Breast epithelium (tissue), 4 donors: ENCODE results near the gene PEX7. TPM values are rescaled to one million over a fixed set of nuclear protein-coding genes. Genes with fewer than 3 reads are reported as not detected.
"Not testable (repeated sequence)": the region's sequence is repeated elsewhere in the genome, so short reads cannot be mapped to it uniquely, and the experiment has no call there.

ENCODE experiments used
- DNase-seq, 2 donors: peaks; one replicate each; pipeline ENCODE4 v3.0.0-alpha.2; 2019; ENCODE audit warnings: low spot score in 2 of 2
- H3K27ac ChIP-seq, 2 donors: fragments of 200-600 bp; sonication (generic) in 1 of 2; one replicate each; pipeline ENCODE4 v1.5.1; 2016 to 2019; ENCODE audit warnings: mild to moderate bottlenecking in 1 of 2
- H3K27me3 ChIP-seq, 2 donors: fragments of 200-600 bp; sonication (generic) in 1 of 2; one replicate each; pipeline versions ENCODE4 v1.5.1 to v1.6.0; 2017 to 2019; ENCODE audit warnings: control low read depth in 1 of 2, mild to moderate bottlenecking in 1 of 2
- H3K36me3 ChIP-seq: fragments of 200-600 bp; one replicate; pipeline ENCODE4 v1.5.1; 2019
- H3K4me1 ChIP-seq, 2 donors: fragments of 200-600 bp; sonication (generic); one replicate each; pipeline ENCODE4 v1.5.1; 2016 to 2019; ENCODE audit warnings: control low read depth in 1 of 2
- H3K4me3 ChIP-seq, 3 donors: fragments of 200-600 bp; sonication (generic); 1 replicate in 2 of 3; 2 replicates in 1 of 3; pipeline ENCODE4 v1.5.1; 2016 to 2019; ENCODE audit warnings: mild to moderate bottlenecking in 3 of 3, moderate library complexity in 2 of 3
- H3K9me3 ChIP-seq, 2 donors: fragments of 200-600 bp; sonication (generic) in 1 of 2; one replicate each; pipeline ENCODE4 v1.5.1; 2016 to 2019; ENCODE audit warnings: control low read depth in 1 of 2
- POLR2A ChIP-seq: fragments of 450-650 bp; IDR thresholded peaks from one replicate; pipeline ENCODE4 v1.6.1; 2016; ENCODE audit warnings: antibody characterized with exemption, mild to moderate bottlenecking, moderate library complexity
- POLR2AphosphoS5 ChIP-seq, 3 donors: sonication (generic); formaldehyde crosslinking; IDR thresholded peaks; one replicate each; pipeline ENCODE4 v1.6.1; 2017; ENCODE audit warnings: antibody characterized with exemption in 3 of 3
- intact Hi-C: fragments of 100-400 bp; cut with DNase I; formaldehyde crosslinking; loops from one replicate; pipeline ENCODE4 v1.15.1; 2023; ENCODE audit warnings: low total_unique reads
- total RNA-seq, 3 donors: library from RNA; depleted of rRNA; stranded (reverse); fragments of >200 nt; gene quantifications; one replicate each; pipeline ENCODE4 v1.1.0, GENCODE V29; 2016
- TF ChIP-seq, protein P1 (sequence below), 3 donors: fragments of 450-650 bp; IDR thresholded peaks; one replicate each; pipeline ENCODE4 v1.5.1; 2016 to 2017; ENCODE audit warnings: antibody characterized with exemption in 3 of 3, mild to moderate bottlenecking in 3 of 3, moderate library complexity in 3 of 3

Gene PEX7
- total RNA-seq, 3 donors from 2014 or later, result 8.2 to 20.0 (median 19.3) TPM

DNA sequence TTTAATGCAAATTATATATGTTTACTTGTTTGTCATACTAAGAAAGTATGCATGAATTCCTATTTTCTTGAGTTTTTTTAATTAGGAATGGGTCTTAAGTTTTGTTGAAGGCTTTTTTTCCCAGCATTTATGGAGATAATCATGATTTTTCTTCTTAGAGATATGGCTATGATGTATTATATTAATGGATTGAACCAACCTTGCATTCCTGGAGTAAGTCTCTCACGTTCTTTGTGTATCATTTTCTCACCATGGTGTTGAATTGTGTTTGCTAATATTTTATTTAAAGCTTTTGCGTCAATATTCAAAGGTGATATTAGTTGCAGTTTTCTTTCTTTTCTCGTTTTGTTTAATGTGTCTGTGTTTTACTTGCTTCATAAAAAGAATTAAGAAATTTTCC lies 51.4 kb downstream of the PEX7 start:
- intact Hi-C loops, result no loop called here

DNA sequence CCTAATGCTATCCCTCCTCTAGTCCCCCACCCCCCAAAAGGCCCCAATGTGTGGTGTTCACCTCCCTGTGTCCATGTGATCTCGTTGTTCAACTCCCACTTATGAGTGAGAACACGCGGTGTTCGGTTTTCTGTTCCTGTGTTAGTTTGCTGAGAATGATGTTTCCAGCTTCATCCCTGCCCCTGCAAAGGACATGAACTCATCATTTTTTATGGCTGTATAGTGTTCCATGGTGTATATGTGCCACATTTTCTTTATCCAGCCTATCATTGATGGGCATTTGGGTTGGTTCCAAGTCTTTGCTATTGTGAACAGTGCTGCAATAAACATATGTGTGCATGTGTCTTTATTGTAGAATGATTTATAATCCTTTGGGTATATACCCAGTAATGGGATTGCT lies 54.1 kb downstream of the PEX7 start:
- H3K27ac ChIP-seq, H3K36me3 ChIP-seq, DNase-seq, H3K27me3 ChIP-seq, H3K4me1 ChIP-seq, intact Hi-C loops, H3K4me3 ChIP-seq: not testable (repeated sequence)
- H3K9me3 ChIP-seq, result peaks cover 14 to 19% of the 10 kb centered on the region in 2 donors

More for the DNA sequence above, 51.4 kb downstream of the PEX7 start:
- DNase-seq, result no peak
- Histone ChIP-seq H3K27ac (no peak overlapping the region), H3K4me3 (no peak overlapping the region), H3K27me3 (no peaks in the 10 kb centered on the region), H3K9me3 (peaks cover 14 to 19% of the 10 kb centered on the region in 2 donors), H3K4me1 (no peaks in the 10 kb centered on the region), H3K36me3 (peaks cover 4% of the 10 kb centered on the region)
- TF ChIP-seq POLR2A (no peak), POLR2AphosphoS5 (IDR thresholded peaks at IDR 0.05) (no peak)
- TF ChIP-seq, protein P1, sequence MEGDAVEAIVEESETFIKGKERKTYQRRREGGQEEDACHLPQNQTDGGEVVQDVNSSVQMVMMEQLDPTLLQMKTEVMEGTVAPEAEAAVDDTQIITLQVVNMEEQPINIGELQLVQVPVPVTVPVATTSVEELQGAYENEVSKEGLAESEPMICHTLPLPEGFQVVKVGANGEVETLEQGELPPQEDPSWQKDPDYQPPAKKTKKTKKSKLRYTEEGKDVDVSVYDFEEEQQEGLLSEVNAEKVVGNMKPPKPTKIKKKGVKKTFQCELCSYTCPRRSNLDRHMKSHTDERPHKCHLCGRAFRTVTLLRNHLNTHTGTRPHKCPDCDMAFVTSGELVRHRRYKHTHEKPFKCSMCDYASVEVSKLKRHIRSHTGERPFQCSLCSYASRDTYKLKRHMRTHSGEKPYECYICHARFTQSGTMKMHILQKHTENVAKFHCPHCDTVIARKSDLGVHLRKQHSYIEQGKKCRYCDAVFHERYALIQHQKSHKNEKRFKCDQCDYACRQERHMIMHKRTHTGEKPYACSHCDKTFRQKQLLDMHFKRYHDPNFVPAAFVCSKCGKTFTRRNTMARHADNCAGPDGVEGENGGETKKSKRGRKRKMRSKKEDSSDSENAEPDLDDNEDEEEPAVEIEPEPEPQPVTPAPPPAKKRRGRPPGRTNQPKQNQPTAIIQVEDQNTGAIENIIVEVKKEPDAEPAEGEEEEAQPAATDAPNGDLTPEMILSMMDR (IDR thresholded peaks at IDR 0.05), result no peak

DNA sequence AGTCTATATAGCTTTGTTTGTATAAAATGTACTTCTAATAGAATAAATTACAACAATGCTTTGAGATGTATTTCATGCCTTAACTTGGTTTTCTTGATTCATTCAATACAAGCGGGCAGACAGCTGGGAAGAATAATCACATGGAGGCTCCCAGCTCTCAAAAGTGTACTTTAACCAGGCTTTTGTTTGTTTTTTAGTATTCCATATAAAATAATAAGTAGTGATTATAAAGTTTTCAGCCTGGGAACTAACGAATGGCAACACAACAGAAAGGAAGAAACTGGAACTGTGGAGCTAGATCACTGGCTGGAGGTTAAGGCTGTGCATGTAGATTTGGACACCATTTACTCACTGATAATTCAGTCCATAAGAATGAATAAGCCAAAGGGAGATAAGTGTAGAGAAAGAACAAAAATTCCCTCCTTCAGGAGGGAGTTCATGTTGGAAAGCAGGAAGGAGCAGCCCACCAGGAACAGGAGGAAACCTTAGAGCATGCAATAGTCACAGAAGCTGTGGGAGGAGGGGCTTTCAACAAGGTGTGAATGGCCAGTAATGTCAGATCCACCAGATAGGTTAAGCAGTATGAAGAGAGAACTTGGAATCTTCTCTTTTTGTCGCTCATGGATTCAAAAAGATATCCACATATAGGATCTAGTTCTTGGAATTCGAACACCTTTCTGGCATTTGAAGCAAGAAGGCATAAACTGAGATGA lies 58.5 kb downstream of the PEX7 start:
- intact Hi-C loops, result no loop called here
- TF ChIP-seq POLR2A (no peak), POLR2AphosphoS5 (IDR thresholded peaks at IDR 0.05) (no peak)
- TF ChIP-seq, protein P1 (IDR thresholded peaks at IDR 0.05), result no peak
- Histone ChIP-seq H3K27ac (no peak overlapping the region), H3K9me3 (no peaks in the 10 kb centered on the region), H3K27me3 (no peaks in the 10 kb centered on the region), H3K36me3 (no peaks in the 10 kb centered on the region), H3K4me1 (no peaks in the 10 kb centered on the region), H3K4me3 (no peak overlapping the region)
- no peak for DNase-seq

DNA sequence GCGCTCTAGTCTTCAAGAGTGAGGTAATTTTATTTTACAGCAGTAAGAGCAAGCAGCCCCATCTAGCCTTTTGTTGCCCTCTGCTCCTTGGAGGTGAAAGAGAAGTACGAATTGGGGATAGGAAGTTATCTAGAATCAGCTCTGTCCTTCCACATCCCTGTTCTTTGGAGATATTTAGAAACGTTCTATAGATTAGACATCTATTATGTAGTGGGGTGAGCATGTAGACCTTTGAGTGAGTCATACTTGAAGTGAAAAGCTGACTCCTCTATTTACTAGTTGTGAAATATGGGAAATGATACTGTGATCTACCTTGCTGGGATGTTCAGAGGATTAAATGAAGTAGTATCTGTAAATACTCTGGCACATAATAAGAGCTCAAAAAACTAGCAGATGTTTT lies 63.7 kb downstream of the PEX7 start:
- H3K4me1 ChIP-seq, result no peaks in the 10 kb centered on the region
- no peaks in the 10 kb centered on the region for H3K9me3 ChIP-seq
- H3K36me3 ChIP-seq, result no peaks in the 10 kb centered on the region
- H3K27me3 ChIP-seq, result no peaks in the 10 kb centered on the region
- no peak overlapping the region for H3K27ac ChIP-seq
- DNase-seq, result no peak
- intact Hi-C loops, result no loop called here
- TF ChIP-seq POLR2A (no peak), POLR2AphosphoS5 (IDR thresholded peaks at IDR 0.05) (no peak)
- TF ChIP-seq, protein P1 (IDR thresholded peaks at IDR 0.05), result no peak
- no peak overlapping the region for H3K4me3 ChIP-seq

DNA sequence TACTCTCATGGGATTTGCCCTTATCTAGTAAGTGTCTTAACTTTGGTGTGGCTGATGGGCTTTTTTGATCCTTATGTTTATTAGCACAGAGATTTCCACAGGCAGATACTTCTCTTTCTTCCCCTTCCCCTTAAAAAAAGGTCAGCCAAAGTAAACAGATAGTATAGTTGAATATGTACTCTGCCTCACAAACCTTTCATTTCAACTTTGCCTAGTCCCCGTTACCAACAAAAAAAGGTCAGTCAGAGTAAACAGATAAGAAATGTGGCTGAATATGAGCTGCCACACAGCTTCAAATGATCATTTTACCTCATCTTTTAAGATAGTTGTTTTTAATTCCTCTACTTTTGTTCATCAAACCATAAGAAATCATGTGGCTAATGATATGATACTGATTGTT lies 65.6 kb downstream of the PEX7 start:
- Histone ChIP-seq H3K4me3 (no peak overlapping the region), H3K27ac (no peak overlapping the region), H3K9me3 (no peaks in the 10 kb centered on the region), H3K4me1 (no peaks in the 10 kb centered on the region), H3K36me3 (no peaks in the 10 kb centered on the region), H3K27me3 (no peaks in the 10 kb centered on the region)
- intact Hi-C loops, result no loop called here
- no peak for DNase-seq
- TF ChIP-seq, protein P1 (IDR thresholded peaks at IDR 0.05), result no peak
- no peak for TF ChIP-seq POLR2A
- TF ChIP-seq POLR2AphosphoS5 (IDR thresholded peaks at IDR 0.05), result no peak
